M059J (cell line): ENCODE results near the gene EPB41L1. TPM values are rescaled to one million over a fixed set of nuclear protein-coding genes. Genes with fewer than 3 reads are reported as not detected.

Experiments used
- DNase-seq: peaks from one replicate; pipeline ENCODE4 v3.0.0-alpha.2; 2012; ENCODE audit warnings: low read depth
- total RNA-seq: library from RNA; depleted of rRNA; stranded (reverse); fragments of >200 nt; shearing (Covaris generic); gene quantifications from 2 replicates; pipeline ENCODE4 v1.2.3, GENCODE V29; 2014

Gene EPB41L1
- total RNA-seq, 1 experiment from 2014 or later: 20.1 TPM

GRCh38 chr20:36259177-36260061 lies 104.9 kb downstream of the EPB41L1 start:
- no peak for DNase-seq

- no peak for DNase-seq
Measured at GRCh38 chr20:36260316-36260715, 105.8 kb downstream of the EPB41L1 start.

- peak; percentile 28 for DNase-seq
Measured at GRCh38 chr20:36261389-36262105, 107.0 kb downstream of the EPB41L1 start.

- no peak for DNase-seq
Measured at GRCh38 chr20:36262440-36262839, 107.9 kb downstream of the EPB41L1 start.

GRCh38 chr20:36264426-36265246 lies 110.1 kb downstream of the EPB41L1 start:
- DNase-seq: no peak

GRCh38 chr20:36266189-36266588 lies 111.6 kb downstream of the EPB41L1 start:
- DNase-seq: no peak

GRCh38 chr20:36267605-36268381 lies 113.3 kb downstream of the EPB41L1 start:
- no peak for DNase-seq

GRCh38 chr20:36268440-36269342 lies 114.2 kb downstream of the EPB41L1 start:
- no peak for DNase-seq

GRCh38 chr20:36269507-36269906 lies 115.0 kb downstream of the EPB41L1 start:
- DNase-seq: no peak

GRCh38 chr20:36270744-36271638 lies 116.5 kb downstream of the EPB41L1 start:
- no peak for DNase-seq

- DNase-seq: no peak
Measured at GRCh38 chr20:36271639-36272546, 117.4 kb downstream of the EPB41L1 start.

GRCh38 chr20:36272547-36273220 lies 118.1 kb downstream of the EPB41L1 start:
- DNase-seq: no peak

- DNase-seq: peak; percentile 56
Measured at GRCh38 chr20:36273414-36274180, 119.1 kb downstream of the EPB41L1 start.

- DNase-seq: no peak
Measured at GRCh38 chr20:36274181-36274841, 119.8 kb downstream of the EPB41L1 start.

- DNase-seq: no peak
Measured at GRCh38 chr20:36275011-36275410, 120.5 kb downstream of the EPB41L1 start.
